IMR-90 (cell line): ENCODE results near the gene CDK6. TPM values are rescaled to one million over a fixed set of nuclear protein-coding genes. Genes with fewer than 3 reads are reported as not detected.

Experiments
- ATAC-seq: fragments of 200-7000 bp; cut with Tn5 transposase; 2 replicates; pipeline ENCODE4 v1.9.1; 2020; ENCODE audit warnings: low read depth, mild to moderate bottlenecking, moderate library complexity
- BruUV-seq: library from RNA; stranded (reverse); fragments of 400-500 nt; replicated peaks from 2 replicates; lab custom pipeline; 2021; lab: Mats Ljungman, UMichigan
- CTCF ChIA-PET: fragments of 300-600 bp; formaldehyde crosslinking; extraction: SDS; loops from one replicate; lab custom pipeline; 2021; ENCODE audit warnings: antibody characterized with exemption; lab: Yijun Ruan, JAX
- POLR2A ChIA-PET: fragments of 300-600 bp; sonication (Branson Sonifier 250); formaldehyde crosslinking; loops from one replicate; lab custom pipeline; 2022; ENCODE audit warnings: antibody characterized with exemption; ENCODE audit not compliant: unreplicated experiment; lab: Charles Lee
- DNase-seq: peaks from one replicate; pipeline ENCODE4 v3.0.0; 2013
- H2AFZ ChIP-seq: replicated peaks from 2 replicates; pipeline ENCODE3; 2013; ENCODE audit warnings: low read length, mild to moderate bottlenecking; ENCODE audit not compliant: poor library complexity
- H2AK5ac ChIP-seq: 2 replicates; pipeline ENCODE4 v1.6.1; 2013; ENCODE audit warnings: low read depth, low read length, inconsistent platforms
- H2AK9ac ChIP-seq: replicated peaks from 2 replicates; pipeline ENCODE3; 2013; ENCODE audit warnings: mild to moderate bottlenecking, low read depth, low read length, moderate library complexity; ENCODE audit not compliant: poor library complexity
- H2BK120ac ChIP-seq: 2 replicates; pipeline ENCODE4 v1.6.1; 2013; ENCODE audit warnings: low read depth, low read length, inconsistent platforms
- H2BK15ac ChIP-seq: 3 replicates; pipeline ENCODE4 v1.6.1; 2013; ENCODE audit warnings: low read depth, low read length, inconsistent platforms
- H2BK20ac ChIP-seq: 2 replicates; pipeline ENCODE4 v1.6.1; 2013; ENCODE audit warnings: low read depth, mild to moderate bottlenecking, inconsistent platforms, low read length, moderate library complexity
- H2BK5ac ChIP-seq: 2 replicates; pipeline ENCODE4 v1.6.1; 2013; ENCODE audit warnings: mild to moderate bottlenecking, low read depth, low read length, inconsistent platforms; ENCODE audit not compliant: poor library complexity, severe bottlenecking
- H3K14ac ChIP-seq: replicated peaks from 2 replicates; pipeline ENCODE4 v1.6.1; 2013; ENCODE audit warnings: low read depth, low read length, inconsistent platforms
- H3K18ac ChIP-seq: 2 replicates; pipeline ENCODE4 v1.6.1; 2013; ENCODE audit warnings: low read depth, low read length, control low read depth
- H3K23ac ChIP-seq: 2 replicates; pipeline ENCODE4 v1.6.1; 2013; ENCODE audit warnings: low read depth, low read length, inconsistent platforms
- H3K27ac ChIP-seq: 2 replicates; pipeline ENCODE4 v1.5.1; 2013; ENCODE audit warnings: mild to moderate bottlenecking, control low read depth, low read length; ENCODE audit not compliant: insufficient read depth
- H3K27me3 ChIP-seq: 2 replicates; pipeline ENCODE4 v1.6.1; 2013; ENCODE audit warnings: low read length; ENCODE audit not compliant: control insufficient read depth, insufficient read depth
- H3K36me3 ChIP-seq: 2 replicates; pipeline ENCODE4 v1.6.1; 2013; ENCODE audit warnings: low read length, mixed read lengths; ENCODE audit not compliant: control insufficient read depth, insufficient read depth
- H3K4ac ChIP-seq: 2 replicates; pipeline ENCODE4 v1.6.1; 2013; ENCODE audit warnings: low read depth, low read length, inconsistent platforms
- H3K4me1 ChIP-seq: 2 replicates; pipeline ENCODE4 v1.6.1; 2013; ENCODE audit warnings: low read length, mixed read lengths; ENCODE audit not compliant: control insufficient read depth, insufficient read depth
- H3K4me2 ChIP-seq: 2 replicates; pipeline ENCODE4 v1.6.1; 2013; ENCODE audit warnings: low read depth, mild to moderate bottlenecking, control low read depth, low read length, moderate library complexity
- H3K4me3 ChIP-seq: 2 replicates; pipeline ENCODE4 v1.5.1; 2013; ENCODE audit warnings: low read depth, mild to moderate bottlenecking, control low read depth, low read length, moderate library complexity; ENCODE audit not compliant: insufficient read depth
- H3K56ac ChIP-seq: 2 replicates; pipeline ENCODE4 v1.6.1; 2013; ENCODE audit warnings: low read length, inconsistent platforms; ENCODE audit not compliant: insufficient read depth; ENCODE audit errors: extremely low read depth
- H3K79me1 ChIP-seq, 2 experiments: 2 replicates each; pipeline ENCODE4 v1.6.1; 2013; ENCODE audit warnings: low read length in 2 of 2, inconsistent platforms in 1 of 2, low read depth in 1 of 2
- H3K9ac ChIP-seq: 2 replicates; pipeline ENCODE4 v1.6.1; 2013; ENCODE audit warnings: low read depth, low read length, control low read depth
- H3K9me1 ChIP-seq: 2 replicates; pipeline ENCODE4 v1.6.1; 2013; ENCODE audit warnings: low read length, inconsistent platforms; ENCODE audit not compliant: insufficient read depth
- H3K9me3 ChIP-seq: 2 replicates; pipeline ENCODE4 v1.6.1; 2013; ENCODE audit warnings: low read length; ENCODE audit not compliant: control insufficient read depth, insufficient read depth
- H4K20me1 ChIP-seq: 2 replicates; pipeline ENCODE4 v1.6.1; 2013; ENCODE audit warnings: low read length, inconsistent platforms; ENCODE audit not compliant: insufficient read depth
- H4K5ac ChIP-seq: 2 replicates; pipeline ENCODE4 v1.6.1; 2013; ENCODE audit warnings: mild to moderate bottlenecking, low read depth, low read length, control low read depth
- H4K8ac ChIP-seq, 2 experiments: 2 replicates each; pipeline ENCODE4 v1.6.1; 2013; ENCODE audit warnings: low read depth in 2 of 2, low read length in 2 of 2, control low read depth in 1 of 2, inconsistent platforms in 1 of 2
- H4K91ac ChIP-seq: 2 replicates; pipeline ENCODE4 v1.6.1; 2013; ENCODE audit warnings: low read depth, low read length, inconsistent platforms; ENCODE audit not compliant: insufficient read depth
- BHLHE40 ChIP-seq: fragments of 150-350 bp; IDR thresholded peaks from 2 replicates; pipeline ENCODE4 v1.6.1; 2016; ENCODE audit warnings: mild to moderate bottlenecking, low read depth, low read length
- CEBPB ChIP-seq: IDR thresholded peaks from 2 replicates; pipeline ENCODE4 v1.6.1; 2012; ENCODE audit warnings: low read depth, low read length, improper control_type of control experiment
- CHD1 ChIP-seq: IDR thresholded peaks from 2 replicates; pipeline ENCODE4 v1.6.1; 2012; ENCODE audit warnings: low read depth, low read length, improper control_type of control experiment
- CTCF ChIP-seq: conservative IDR thresholded peaks from 2 replicates; pipeline ENCODE4 v1.5.1; 2012; ENCODE audit warnings: mild to moderate bottlenecking, low read depth, low read length, improper control_type of control experiment
- FOS ChIP-seq: fragments of 150-350 bp; IDR thresholded peaks from 2 replicates; pipeline ENCODE4 v1.6.1; 2016; ENCODE audit warnings: low read depth, low read length
- MAFK ChIP-seq: IDR thresholded peaks from 2 replicates; pipeline ENCODE4 v1.6.1; 2012; ENCODE audit warnings: low read depth, low read length, improper control_type of control experiment
- MAZ ChIP-seq: IDR thresholded peaks from 2 replicates; pipeline ENCODE4 v1.6.1; 2012; ENCODE audit warnings: low read depth, mild to moderate bottlenecking, low read length, improper control_type of control experiment, moderate library complexity, borderline replicate concordance
- MXI1 ChIP-seq: IDR thresholded peaks from 2 replicates; pipeline ENCODE4 v1.6.1; 2012; ENCODE audit warnings: low read depth, mild to moderate bottlenecking, low read length, moderate library complexity, borderline replicate concordance
- NFE2L2 ChIP-seq: fragments of 150-350 bp; IDR thresholded peaks from 2 replicates; pipeline ENCODE4 v1.6.1; 2016; ENCODE audit warnings: low read depth, mild to moderate bottlenecking, low read length
- POLR2A ChIP-seq: IDR thresholded peaks from 2 replicates; pipeline ENCODE4 v1.6.1; 2012; ENCODE audit warnings: mild to moderate bottlenecking, low read depth, low read length
- RAD21 ChIP-seq: IDR thresholded peaks from 2 replicates; pipeline ENCODE4 v1.6.1; 2012; ENCODE audit warnings: low read length, improper control_type of control experiment
- RCOR1 ChIP-seq: IDR thresholded peaks from 2 replicates; pipeline ENCODE4 v1.6.1; 2012; ENCODE audit warnings: mild to moderate bottlenecking, low read length, improper control_type of control experiment; ENCODE audit not compliant: insufficient replicate concordance
- RFX5 ChIP-seq: IDR thresholded peaks from 2 replicates; pipeline ENCODE4 v1.8.0; 2012; ENCODE audit warnings: low read depth, mild to moderate bottlenecking, low read length, moderate library complexity
- SMC3 ChIP-seq: fragments of 150-350 bp; IDR thresholded peaks from 2 replicates; pipeline ENCODE4 v1.6.1; 2016; ENCODE audit warnings: low read depth, mild to moderate bottlenecking, antibody characterized with exemption, low read length, moderate library complexity
- WGBS, 2 experiments: methylation state at CpG; one replicate each; pipeline versions ENCODE4 v1.1.5 to v1.1.7; 2013; ENCODE audit warnings: missing lambda C conversion rate in 2 of 2; ENCODE audit not compliant: insufficient read length in 1 of 2; ENCODE audit errors: extremely low coverage in 2 of 2; 5-methylcytosine and 5-hydroxymethylcytosine counted together
- dilution Hi-C: fragments of 300-500 bp; cut with HindIII; formaldehyde crosslinking; loops from one replicate; pipeline ENCODE4 v1.14.3; 2018; ENCODE audit warnings: low sequenced_read_pairs; ENCODE audit not compliant: unreplicated experiment
- in situ Hi-C: fragments of 300-500 bp; cut with MboI; formaldehyde crosslinking; loops from 3 replicates; pipeline ENCODE4 v1.14.3; 2019; ENCODE audit warnings: low sequenced_read_pairs, inconsistent platforms, mixed read lengths
- intact Hi-C: fragments of 100-400 bp; cut with micrococcal nuclease; formaldehyde crosslinking; loops from 2 replicates; pipeline ENCODE4 v1.10.0; 2022
- polyA plus RNA-seq, 3 experiments: library from polyadenylated mRNA; depleted of rRNA; stranded (reverse); fragments of >200 nt; gene quantifications; 2 replicates each; pipeline ENCODE4 v1.2.3, GENCODE V29; 2012; ENCODE audit warnings: low replicate concordance in 1 of 3
- total RNA-seq: library from RNA; depleted of rRNA; stranded (reverse); fragments of >200 nt; gene quantifications from 2 replicates; pipeline ENCODE4 v1.2.3, GENCODE V29; 2012
- TF ChIP-seq, protein P1 (sequence below): fragments of 150-350 bp; IDR thresholded peaks from 2 replicates; pipeline ENCODE4 v1.6.1; 2016; ENCODE audit warnings: low read depth, mild to moderate bottlenecking, low read length, moderate library complexity, borderline replicate concordance
- TF ChIP-seq, protein P2 (sequence below): fragments of 150-350 bp; IDR thresholded peaks from 2 replicates; pipeline ENCODE4 v1.6.1; 2017; ENCODE audit warnings: mild to moderate bottlenecking, antibody characterized with exemption, low read length, low read depth

CDK6 gene
- total and polyA plus RNA-seq, 2 of the 4 experiments (the other 2 are of a cell fraction), result 21.5 to 195 TPM

- Histone ChIP-seq H2AK9ac (no peak overlapping the region), H2AFZ (no peak overlapping the region), H2BK15ac (no peak overlapping the region), H4K5ac (0 out of 2 replicates have a peak overlapping the region, but pooled peaks have one; percentile 17), H3K4me1 (peaks cover 9% of the 10 kb centered on the region), H3K79me1 (peaks cover 46 to 69% of the 10 kb centered on the region in 2 experiments), H3K4me3 (no peak overlapping the region), H3K4ac (no peak overlapping the region), H3K14ac (no peak overlapping the region), H2BK5ac (peak overlapping the region; percentile 10), H2BK20ac (no peak overlapping the region), H2BK120ac (no peak overlapping the region), H2AK5ac (no peak overlapping the region), H4K20me1 (peaks cover 24% of the 10 kb centered on the region; the same call in 1 of the 2 replicates), H3K9me3 (no peaks in the 10 kb centered on the region), H3K23ac (no peak overlapping the region), H3K18ac (no peak overlapping the region), H3K36me3 (peaks cover 5% of the 10 kb centered on the region), H3K27ac (no peak overlapping the region), H3K4me2 (no peak overlapping the region), H3K56ac (no peak overlapping the region), H4K8ac (no peak overlapping the region), H3K27me3 (no peaks in the 10 kb centered on the region), H3K9me1 (peaks cover 25% of the 10 kb centered on the region), H3K9ac (no peak overlapping the region), H4K91ac (no peak overlapping the region)
- dilution Hi-C loops, result no loop called here
- in situ Hi-C loops, result loop anchor here (5.0 kb wide), 1 partner anchor 371 kb away; no protein-coding TSS in a partner anchor
- DNase-seq (no peak), ATAC-seq (no peak)
- POLR2A ChIA-PET, result no interaction called here
- CTCF ChIA-PET, result no interaction called here
- WGBS, 2 experiments, result 77% methylated on average over 3 of the region's 5 CpGs; no CpG with 5 or more reads in 1 of the 2 experiments
- intact Hi-C loops, result no loop called here
- TF ChIP-seq POLR2A (no peak), SMC3 (no peak), RFX5 (no peak), RAD21 (no peak), CEBPB (no peak), MAZ (no peak), CHD1 (no peak), MAFK (no peak), MXI1 (no peak), CTCF (no peak), RCOR1 (no peak), NFE2L2 (no peak), FOS (no peak), BHLHE40 (no peak)
- TF ChIP-seq, protein P1, sequence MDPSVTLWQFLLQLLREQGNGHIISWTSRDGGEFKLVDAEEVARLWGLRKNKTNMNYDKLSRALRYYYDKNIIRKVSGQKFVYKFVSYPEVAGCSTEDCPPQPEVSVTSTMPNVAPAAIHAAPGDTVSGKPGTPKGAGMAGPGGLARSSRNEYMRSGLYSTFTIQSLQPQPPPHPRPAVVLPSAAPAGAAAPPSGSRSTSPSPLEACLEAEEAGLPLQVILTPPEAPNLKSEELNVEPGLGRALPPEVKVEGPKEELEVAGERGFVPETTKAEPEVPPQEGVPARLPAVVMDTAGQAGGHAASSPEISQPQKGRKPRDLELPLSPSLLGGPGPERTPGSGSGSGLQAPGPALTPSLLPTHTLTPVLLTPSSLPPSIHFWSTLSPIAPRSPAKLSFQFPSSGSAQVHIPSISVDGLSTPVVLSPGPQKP, result no peak
- TF ChIP-seq, protein P2, sequence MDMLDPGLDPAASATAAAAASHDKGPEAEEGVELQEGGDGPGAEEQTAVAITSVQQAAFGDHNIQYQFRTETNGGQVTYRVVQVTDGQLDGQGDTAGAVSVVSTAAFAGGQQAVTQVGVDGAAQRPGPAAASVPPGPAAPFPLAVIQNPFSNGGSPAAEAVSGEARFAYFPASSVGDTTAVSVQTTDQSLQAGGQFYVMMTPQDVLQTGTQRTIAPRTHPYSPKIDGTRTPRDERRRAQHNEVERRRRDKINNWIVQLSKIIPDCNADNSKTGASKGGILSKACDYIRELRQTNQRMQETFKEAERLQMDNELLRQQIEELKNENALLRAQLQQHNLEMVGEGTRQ, result no peak
- BruUV-seq, result no TSS peak
These were observed 154.7 kb downstream of the CDK6 start for GRCh38 chr7:92681633-92682032.
